ENCODE data around the gene MORN1. TPM values are rescaled to one million over a fixed set of nuclear protein-coding genes. Genes with fewer than 3 reads are reported as not detected.
"Not testable (repeated sequence)": the region's sequence is repeated elsewhere in the genome, so short reads cannot be mapped to it uniquely, and the experiment has no call there.

The MORN1 gene
- total and polyA plus RNA-seq, 2 experiments from 2014 or later = 4.5 to 9.4 TPM

- Histone ChIP-seq H3K79me2 (peaks cover 96% of the 10 kb centered on the region), H3K4me3 (no peak overlapping the region), H3K9me2 (replicated peaks; ENCODE audit: insufficient read depth) (no peaks in the 10 kb centered on the region), H3K9me3 (ENCODE audit: low read depth) (no peaks in the 10 kb centered on the region), H3K27me3 (no peaks in the 10 kb centered on the region), H3K4me2 (no peak overlapping the region), H3K4me1 (ENCODE audit: insufficient read depth) (peaks cover 14% of the 10 kb centered on the region), H2AFZ (no peak overlapping the region), H3K36me3 (replicated peaks; ENCODE audit: insufficient read depth, low read depth) (no peaks in the 10 kb centered on the region), H4K20me1 (ENCODE audit: insufficient read depth, poor library complexity, severe bottlenecking) (peaks cover 88% of the 10 kb centered on the region), H3K27ac (no peak overlapping the region)
- 94% methylated on average over 12 of the region's 12 CpGs for WGBS (ENCODE audit: low lambda C conversion rate, missing lambda C conversion rate)
- DNase-seq (ENCODE audit: low spot score) = no peak
- TF ChIP-seq EZH2 (IDR thresholded peaks at IDR 0.05; ENCODE audit: borderline replicate concordance) (no peak), EZH2phosphoT487 (IDR thresholded peaks at IDR 0.05; ENCODE audit: low read depth, severe bottlenecking, unreplicated experiment) (no peak)
- TF ChIP-seq, protein P1, sequence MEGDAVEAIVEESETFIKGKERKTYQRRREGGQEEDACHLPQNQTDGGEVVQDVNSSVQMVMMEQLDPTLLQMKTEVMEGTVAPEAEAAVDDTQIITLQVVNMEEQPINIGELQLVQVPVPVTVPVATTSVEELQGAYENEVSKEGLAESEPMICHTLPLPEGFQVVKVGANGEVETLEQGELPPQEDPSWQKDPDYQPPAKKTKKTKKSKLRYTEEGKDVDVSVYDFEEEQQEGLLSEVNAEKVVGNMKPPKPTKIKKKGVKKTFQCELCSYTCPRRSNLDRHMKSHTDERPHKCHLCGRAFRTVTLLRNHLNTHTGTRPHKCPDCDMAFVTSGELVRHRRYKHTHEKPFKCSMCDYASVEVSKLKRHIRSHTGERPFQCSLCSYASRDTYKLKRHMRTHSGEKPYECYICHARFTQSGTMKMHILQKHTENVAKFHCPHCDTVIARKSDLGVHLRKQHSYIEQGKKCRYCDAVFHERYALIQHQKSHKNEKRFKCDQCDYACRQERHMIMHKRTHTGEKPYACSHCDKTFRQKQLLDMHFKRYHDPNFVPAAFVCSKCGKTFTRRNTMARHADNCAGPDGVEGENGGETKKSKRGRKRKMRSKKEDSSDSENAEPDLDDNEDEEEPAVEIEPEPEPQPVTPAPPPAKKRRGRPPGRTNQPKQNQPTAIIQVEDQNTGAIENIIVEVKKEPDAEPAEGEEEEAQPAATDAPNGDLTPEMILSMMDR (IDR thresholded peaks at IDR 0.05; ENCODE audit: poor library complexity) = no peak
Measured at GRCh38 chr1:2298685-2299084, 92.7 kb downstream of the MORN1 start.

- Histone ChIP-seq H3K4me1 (ENCODE audit: insufficient read depth) (peaks cover 14% of the 10 kb centered on the region), H3K79me2 (peaks cover 100% of the 10 kb centered on the region), H3K4me2 (no peak overlapping the region), H2AFZ (no peak overlapping the region), H3K36me3 (replicated peaks; ENCODE audit: insufficient read depth, low read depth) (no peaks in the 10 kb centered on the region), H3K9me3 (ENCODE audit: low read depth) (no peaks in the 10 kb centered on the region), H3K27me3 (no peaks in the 10 kb centered on the region), H3K9me2 (replicated peaks; ENCODE audit: insufficient read depth) (no peaks in the 10 kb centered on the region), H3K4me3 (no peak overlapping the region), H3K27ac (no peak overlapping the region), H4K20me1 (ENCODE audit: insufficient read depth, poor library complexity, severe bottlenecking) (peaks cover 100% of the 10 kb centered on the region)
- 95% methylated on average over 33 of the region's 35 CpGs for WGBS (ENCODE audit: low lambda C conversion rate, missing lambda C conversion rate)
- TF ChIP-seq, protein P1 (IDR thresholded peaks at IDR 0.05; ENCODE audit: poor library complexity) = no peak
- TF ChIP-seq EZH2 (IDR thresholded peaks at IDR 0.05; ENCODE audit: borderline replicate concordance) (no peak), EZH2phosphoT487 (IDR thresholded peaks at IDR 0.05; ENCODE audit: low read depth, severe bottlenecking, unreplicated experiment) (no peak)
- no peak for DNase-seq (ENCODE audit: low spot score)
Measured at GRCh38 chr1:2297246-2298011, 93.9 kb downstream of the MORN1 start.

GRCh38 chr1:2296614-2297013 lies 94.7 kb downstream of the MORN1 start:
- H3K27me3 ChIP-seq = no peaks in the 10 kb centered on the region
- H3K9me2 ChIP-seq (replicated peaks; ENCODE audit: insufficient read depth) = no peaks in the 10 kb centered on the region
- 94% methylated on average over 18 of the region's 18 CpGs for WGBS (ENCODE audit: low lambda C conversion rate, missing lambda C conversion rate)
- no peaks in the 10 kb centered on the region for H3K9me3 ChIP-seq (ENCODE audit: low read depth)
- peaks cover 11% of the 10 kb centered on the region for H3K4me1 ChIP-seq (ENCODE audit: insufficient read depth)
- no peak overlapping the region for H2AFZ ChIP-seq
- H4K20me1 ChIP-seq (ENCODE audit: insufficient read depth, poor library complexity, severe bottlenecking) = peaks cover 100% of the 10 kb centered on the region
- no peaks in the 10 kb centered on the region for H3K36me3 ChIP-seq (replicated peaks; ENCODE audit: insufficient read depth, low read depth)
- H3K4me2 ChIP-seq = no peak overlapping the region
- H3K27ac ChIP-seq = no peak overlapping the region
- no peak for DNase-seq (ENCODE audit: low spot score)
- H3K4me3 ChIP-seq = no peak overlapping the region
- peaks cover 100% of the 10 kb centered on the region for H3K79me2 ChIP-seq
- TF ChIP-seq EZH2 (IDR thresholded peaks at IDR 0.05; ENCODE audit: borderline replicate concordance) = no peak

- not testable (repeated sequence) for H3K4me2 ChIP-seq; H3K4me3 ChIP-seq; H3K9me2 ChIP-seq (replicated peaks; ENCODE audit: insufficient read depth); H3K36me3 ChIP-seq (replicated peaks; ENCODE audit: insufficient read depth, low read depth); DNase-seq (ENCODE audit: low spot score); H2AFZ ChIP-seq; H3K9me3 ChIP-seq (ENCODE audit: low read depth); H3K27ac ChIP-seq; H3K27me3 ChIP-seq
- 88% methylated on average over 9 of the region's 9 CpGs for WGBS (ENCODE audit: low lambda C conversion rate, missing lambda C conversion rate)
- H3K79me2 ChIP-seq = peaks cover 100% of the 10 kb centered on the region
- H4K20me1 ChIP-seq (ENCODE audit: insufficient read depth, poor library complexity, severe bottlenecking) = peaks cover 100% of the 10 kb centered on the region
- peaks cover 11% of the 10 kb centered on the region for H3K4me1 ChIP-seq (ENCODE audit: insufficient read depth)
Measured at GRCh38 chr1:2296211-2296610, 95.1 kb downstream of the MORN1 start.

All from hepatocyte (in vitro differentiated cells).